Prostate gland (tissue), 2 donors: ENCODE measurements around the gene GMPPA.

Source experiments
- CTCF ChIP-seq, 4 experiments: fragments of 200-600 bp in 2 of 4; fragments of 450-650 bp in 2 of 4; sonication (generic) in 2 of 4; IDR thresholded peaks; 1 replicate in 3 of 4; 2 replicates in 1 of 4; pipeline ENCODE4 v1.5.1; 2016 to 2019; ENCODE audit warnings: antibody characterized with exemption in 4 of 4, mild to moderate bottlenecking in 2 of 4, moderate library complexity in 2 of 4
- POLR2AphosphoS5 ChIP-seq: sonication (generic); formaldehyde crosslinking; IDR thresholded peaks from one replicate; pipeline ENCODE4 v1.6.1; 2017; ENCODE audit warnings: antibody characterized with exemption

GRCh38 chr2:219498280-219499057 is at the start of gene GMPPA:
- TF ChIP-seq CTCF (IDR thresholded peaks at IDR 0.05) (peak in 1 of 4 experiments; percentile 17), POLR2AphosphoS5 (peak; percentile 99)
